Liver (tissue), 9 donors: ENCODE results near the gene CORO2B. TPM values are rescaled to one million over a fixed set of nuclear protein-coding genes. Genes with fewer than 3 reads are reported as not detected.

Source experiments
- DNase-seq: peaks from one replicate; pipeline ENCODE4 v3.0.0-alpha.2; 2017; ENCODE audit warnings: low spot score
- H3K27ac ChIP-seq, 2 donors: one replicate each; pipeline ENCODE4 v1.7.0; 2013; ENCODE audit warnings: inconsistent platforms in 2 of 2, low read length in 2 of 2, control low read depth in 1 of 2, low read depth in 1 of 2, mild to moderate bottlenecking in 1 of 2
- H3K27me3 ChIP-seq, 4 donors: one replicate each; pipeline versions ENCODE4 v1.6.1 to v1.7.0; 2013; ENCODE audit warnings: low read length in 3 of 4, inconsistent platforms in 1 of 4, mild to moderate bottlenecking in 1 of 4, moderate library complexity in 1 of 4; ENCODE audit not compliant: control insufficient read depth in 4 of 4, insufficient read depth in 4 of 4
- H3K36me3 ChIP-seq, 4 donors: one replicate each; pipeline versions ENCODE4 v1.6.1 to v1.7.0; 2013; ENCODE audit warnings: low read length in 3 of 4, mild to moderate bottlenecking in 3 of 4, low read depth in 1 of 4, moderate library complexity in 1 of 4; ENCODE audit not compliant: control insufficient read depth in 4 of 4, insufficient read depth in 3 of 4
- H3K4me1 ChIP-seq, 4 donors: one replicate each; pipeline versions ENCODE4 v1.6.1 to v1.7.0; 2013; ENCODE audit warnings: low read length in 3 of 4, mild to moderate bottlenecking in 3 of 4, moderate library complexity in 1 of 4; ENCODE audit not compliant: control insufficient read depth in 4 of 4, insufficient read depth in 4 of 4
- H3K4me3 ChIP-seq, 3 donors: one replicate each; pipeline versions ENCODE4 v1.6.1 to v1.7.0; 2013; ENCODE audit warnings: low read length in 3 of 3, control low read depth in 1 of 3, low read depth in 1 of 3, mild to moderate bottlenecking in 1 of 3
- H3K9ac ChIP-seq, 2 donors: one replicate each; pipeline ENCODE4 v1.7.0; 2013; ENCODE audit warnings: low read length in 2 of 2, mild to moderate bottlenecking in 2 of 2, moderate library complexity in 2 of 2, control low read depth in 1 of 2, low read depth in 1 of 2
- H3K9me3 ChIP-seq, 4 donors: one replicate each; pipeline versions ENCODE4 v1.6.1 to v1.7.0; 2013; ENCODE audit warnings: low read length in 3 of 4; ENCODE audit not compliant: control insufficient read depth in 4 of 4
- EGR1 ChIP-seq, 2 donors: IDR thresholded peaks; 2 replicates each; pipeline ENCODE4 v1.6.1; 2016 to 2018; ENCODE audit warnings: antibody characterized with exemption in 2 of 2, low read depth in 2 of 2
- FOXA1 ChIP-seq: IDR thresholded peaks from 2 replicates; pipeline ENCODE4 v1.6.1; 2016; ENCODE audit warnings: antibody characterized with exemption
- FOXA2 ChIP-seq: IDR thresholded peaks from 2 replicates; pipeline ENCODE4 v1.6.1; 2016; ENCODE audit warnings: antibody characterized with exemption
- GABPA ChIP-seq, 2 donors: IDR thresholded peaks in 1 of 2; conservative IDR thresholded peaks in 1 of 2; 2 replicates each; pipeline ENCODE4 v1.6.1; 2016; ENCODE audit warnings: antibody characterized with exemption in 2 of 2, mild to moderate bottlenecking in 1 of 2, moderate library complexity in 1 of 2
- HNF4A ChIP-seq, 2 donors: conservative IDR thresholded peaks; 2 replicates each; pipeline ENCODE4 v1.6.1; 2016; ENCODE audit warnings: antibody characterized with exemption in 2 of 2, mild to moderate bottlenecking in 2 of 2
- HNF4G ChIP-seq: IDR thresholded peaks from 2 replicates; pipeline ENCODE4 v1.6.1; 2016; ENCODE audit warnings: antibody characterized with exemption
- JUND ChIP-seq, 2 donors: IDR thresholded peaks; 2 replicates each; pipeline ENCODE4 v1.6.1; 2016; ENCODE audit warnings: antibody characterized with exemption in 2 of 2
- NR2F2 ChIP-seq: IDR thresholded peaks from 2 replicates; pipeline ENCODE4 v1.6.1; 2016; ENCODE audit warnings: antibody characterized with exemption
- RAD21 ChIP-seq, 2 donors: IDR thresholded peaks; 2 replicates each; pipeline ENCODE4 v1.6.1; 2016; ENCODE audit warnings: antibody characterized with exemption in 2 of 2, mild to moderate bottlenecking in 2 of 2
- SP1 ChIP-seq: IDR thresholded peaks from 2 replicates; pipeline ENCODE4 v1.6.1; 2018; ENCODE audit warnings: antibody characterized with exemption, mild to moderate bottlenecking
- TAF1 ChIP-seq: conservative IDR thresholded peaks from 2 replicates; pipeline ENCODE4 v1.6.1; 2016; ENCODE audit warnings: antibody characterized with exemption, mild to moderate bottlenecking
- YY1 ChIP-seq: IDR thresholded peaks from 2 replicates; pipeline ENCODE4 v1.6.1; 2016; ENCODE audit warnings: antibody characterized with exemption, mild to moderate bottlenecking
- WGBS: extraction: QIAGEN DNeasy Blood & Tissue Kit; methylation state at CpG from one replicate; pipeline ENCODE4 v1.1.7; 2013; 5-methylcytosine and 5-hydroxymethylcytosine counted together
- polyA plus RNA-seq, 2 donors: library from polyadenylated mRNA; stranded (reverse) in 1 of 2; unstranded in 1 of 2; fragments of 200-250 nt in 1 of 2; fragments of >200 nt in 1 of 2; fragmentation: Nextera tagmentation in 1 of 2; extraction: Ambion mirVana in 1 of 2; gene quantifications; one replicate each; pipeline versions ENCODE4 v1.2.1 to v1.2.3, GENCODE V29; 2013 to 2015
- total RNA-seq, 2 donors: library from RNA; depleted of rRNA; stranded (reverse); fragments of >200 nt; gene quantifications; one replicate each; pipeline ENCODE4 v1.2.3, GENCODE V29; 2014
- TF ChIP-seq, protein P1 (sequence below): IDR thresholded peaks from 2 replicates; pipeline ENCODE4 v1.6.1; 2016; ENCODE audit warnings: antibody characterized with exemption, mild to moderate bottlenecking
- TF ChIP-seq, protein P2 (sequence below): IDR thresholded peaks from 2 replicates; pipeline ENCODE4 v1.6.1; 2016; ENCODE audit warnings: antibody characterized with exemption
- TF ChIP-seq, protein P3 (sequence below): fragments of 150-350 bp; IDR thresholded peaks from 2 replicates; pipeline ENCODE4 v1.5.1; 2017; ENCODE audit warnings: improper control_type of control experiment, low read depth, low read length; ENCODE audit not compliant: missing input control
- TF ChIP-seq, protein P4 (sequence below): IDR thresholded peaks from 2 replicates; pipeline ENCODE4 v1.6.1; 2016; ENCODE audit warnings: antibody characterized with exemption
- TF ChIP-seq, protein P5 (sequence below): IDR thresholded peaks from 2 replicates; pipeline ENCODE4 v1.6.1; 2016; ENCODE audit warnings: antibody characterized with exemption
- donor health status: healthy.
- donor health status: healthy.
- donor health status: healthy.
- donor health status: healthy.
- donor health status: healthy.

Gene CORO2B
- total and polyA plus RNA-seq, 4 donors, result 0.15 to 0.65 (median 0.52) TPM

DNA sequence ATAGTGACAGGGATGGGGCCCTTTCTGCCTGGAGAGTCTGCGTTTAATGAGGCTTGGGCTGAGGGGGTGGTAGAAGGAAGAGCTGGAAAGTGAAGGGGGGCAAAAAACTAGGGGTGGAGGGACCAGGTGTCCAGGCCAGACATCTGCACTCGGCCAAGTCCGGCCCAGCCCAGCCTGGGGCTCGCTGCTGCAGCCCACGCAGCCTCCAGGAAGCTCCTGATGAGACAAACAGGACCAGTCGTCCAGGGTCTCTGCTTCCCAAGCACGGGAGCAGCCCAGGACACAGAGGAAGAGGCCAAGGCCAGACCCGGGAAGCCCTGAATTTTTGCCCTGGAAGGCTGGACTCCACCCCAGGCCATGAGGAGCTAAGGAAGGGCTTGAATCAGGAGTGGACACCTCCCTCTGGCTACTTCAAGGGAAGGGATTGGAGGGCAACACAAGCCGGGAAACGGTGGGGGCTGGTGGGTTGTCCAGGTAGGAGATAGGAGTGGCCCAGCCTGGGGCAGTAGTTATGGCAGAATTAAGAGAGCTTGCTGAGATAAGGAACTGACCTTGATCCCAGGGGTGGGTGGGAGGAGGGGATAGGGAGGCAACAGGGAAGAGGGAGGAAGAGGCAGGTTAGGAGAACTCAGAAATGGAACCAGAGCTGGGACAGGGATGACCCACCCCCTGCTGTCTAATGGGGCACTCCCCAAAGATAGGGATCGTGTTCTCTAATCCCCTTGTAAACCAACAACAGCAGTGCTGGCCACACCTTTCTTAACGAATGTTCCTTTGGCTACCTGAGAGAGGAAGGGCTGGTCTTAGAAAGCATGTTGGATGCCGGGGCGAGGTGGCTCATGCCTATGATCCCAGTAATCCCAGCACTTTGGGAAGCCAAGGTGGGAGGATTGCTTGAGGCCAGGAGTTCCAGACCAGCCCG, 152.4 kb downstream of the CORO2B start:
- Histone ChIP-seq H3K9ac (no peak overlapping the region), H3K36me3 (no peaks in the 10 kb centered on the region), H3K4me3 (no peak overlapping the region), H3K4me1 (no peaks in the 10 kb centered on the region), H3K27ac (no peak overlapping the region), H3K27me3 (no peaks in the 10 kb centered on the region), H3K9me3 (no peaks in the 10 kb centered on the region)
- DNase-seq, result no peak
- TF ChIP-seq RAD21 (IDR thresholded peaks at IDR 0.05) (no peak), EGR1 (IDR thresholded peaks at IDR 0.05; ENCODE audit: low read depth in 2 of 2) (no peak), TAF1 (no peak), HNF4A (conservative IDR thresholded peaks at IDR 0.05) (no peak), HNF4G (no peak), JUND (IDR thresholded peaks at IDR 0.05) (no peak), FOXA1 (no peak), YY1 (no peak)
- TF ChIP-seq, protein P1, sequence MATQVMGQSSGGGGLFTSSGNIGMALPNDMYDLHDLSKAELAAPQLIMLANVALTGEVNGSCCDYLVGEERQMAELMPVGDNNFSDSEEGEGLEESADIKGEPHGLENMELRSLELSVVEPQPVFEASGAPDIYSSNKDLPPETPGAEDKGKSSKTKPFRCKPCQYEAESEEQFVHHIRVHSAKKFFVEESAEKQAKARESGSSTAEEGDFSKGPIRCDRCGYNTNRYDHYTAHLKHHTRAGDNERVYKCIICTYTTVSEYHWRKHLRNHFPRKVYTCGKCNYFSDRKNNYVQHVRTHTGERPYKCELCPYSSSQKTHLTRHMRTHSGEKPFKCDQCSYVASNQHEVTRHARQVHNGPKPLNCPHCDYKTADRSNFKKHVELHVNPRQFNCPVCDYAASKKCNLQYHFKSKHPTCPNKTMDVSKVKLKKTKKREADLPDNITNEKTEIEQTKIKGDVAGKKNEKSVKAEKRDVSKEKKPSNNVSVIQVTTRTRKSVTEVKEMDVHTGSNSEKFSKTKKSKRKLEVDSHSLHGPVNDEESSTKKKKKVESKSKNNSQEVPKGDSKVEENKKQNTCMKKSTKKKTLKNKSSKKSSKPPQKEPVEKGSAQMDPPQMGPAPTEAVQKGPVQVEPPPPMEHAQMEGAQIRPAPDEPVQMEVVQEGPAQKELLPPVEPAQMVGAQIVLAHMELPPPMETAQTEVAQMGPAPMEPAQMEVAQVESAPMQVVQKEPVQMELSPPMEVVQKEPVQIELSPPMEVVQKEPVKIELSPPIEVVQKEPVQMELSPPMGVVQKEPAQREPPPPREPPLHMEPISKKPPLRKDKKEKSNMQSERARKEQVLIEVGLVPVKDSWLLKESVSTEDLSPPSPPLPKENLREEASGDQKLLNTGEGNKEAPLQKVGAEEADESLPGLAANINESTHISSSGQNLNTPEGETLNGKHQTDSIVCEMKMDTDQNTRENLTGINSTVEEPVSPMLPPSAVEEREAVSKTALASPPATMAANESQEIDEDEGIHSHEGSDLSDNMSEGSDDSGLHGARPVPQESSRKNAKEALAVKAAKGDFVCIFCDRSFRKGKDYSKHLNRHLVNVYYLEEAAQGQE, result no peak
- WGBS, result 65% methylated on average over 15 of the region's 15 CpGs

DNA sequence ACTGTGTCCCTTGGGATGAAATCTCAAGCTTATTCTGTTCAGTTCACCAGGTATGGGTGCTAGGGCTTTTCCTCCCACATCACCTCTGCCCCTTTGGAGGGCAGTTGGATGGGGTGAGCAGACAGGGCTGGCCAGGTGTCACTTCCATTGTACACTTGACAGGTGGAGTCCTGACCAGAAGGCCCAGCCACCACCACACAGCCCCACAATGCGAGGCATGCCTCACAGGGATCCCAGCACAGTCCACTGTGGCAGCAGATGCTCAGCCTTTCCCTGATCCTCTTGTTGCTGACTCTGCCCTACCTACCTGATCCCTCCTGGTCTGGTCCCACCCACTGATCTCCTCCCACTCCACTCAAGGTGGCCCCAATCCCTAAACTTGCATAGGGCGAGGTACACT, 153.7 kb downstream of the CORO2B start:
- Histone ChIP-seq H3K9me3 (no peaks in the 10 kb centered on the region), H3K4me1 (no peaks in the 10 kb centered on the region), H3K27me3 (no peaks in the 10 kb centered on the region), H3K4me3 (no peak overlapping the region), H3K27ac (no peak overlapping the region), H3K9ac (no peak overlapping the region), H3K36me3 (no peaks in the 10 kb centered on the region)
- WGBS, result 97% methylated on average over 2 of the region's 2 CpGs
- TF ChIP-seq TAF1 (no peak), EGR1 (IDR thresholded peaks at IDR 0.05; ENCODE audit: low read depth in 2 of 2) (no peak), RAD21 (IDR thresholded peaks at IDR 0.05) (no peak), HNF4A (conservative IDR thresholded peaks at IDR 0.05) (no peak), HNF4G (no peak), GABPA (IDR thresholded peaks at IDR 0.05 in 1 of 2, conservative IDR thresholded peaks at IDR 0.05 in 1 of 2) (no peak), NR2F2 (no peak), FOXA2 (no peak), JUND (IDR thresholded peaks at IDR 0.05) (no peak), SP1 (no peak), FOXA1 (no peak)
- TF ChIP-seq, protein P2, sequence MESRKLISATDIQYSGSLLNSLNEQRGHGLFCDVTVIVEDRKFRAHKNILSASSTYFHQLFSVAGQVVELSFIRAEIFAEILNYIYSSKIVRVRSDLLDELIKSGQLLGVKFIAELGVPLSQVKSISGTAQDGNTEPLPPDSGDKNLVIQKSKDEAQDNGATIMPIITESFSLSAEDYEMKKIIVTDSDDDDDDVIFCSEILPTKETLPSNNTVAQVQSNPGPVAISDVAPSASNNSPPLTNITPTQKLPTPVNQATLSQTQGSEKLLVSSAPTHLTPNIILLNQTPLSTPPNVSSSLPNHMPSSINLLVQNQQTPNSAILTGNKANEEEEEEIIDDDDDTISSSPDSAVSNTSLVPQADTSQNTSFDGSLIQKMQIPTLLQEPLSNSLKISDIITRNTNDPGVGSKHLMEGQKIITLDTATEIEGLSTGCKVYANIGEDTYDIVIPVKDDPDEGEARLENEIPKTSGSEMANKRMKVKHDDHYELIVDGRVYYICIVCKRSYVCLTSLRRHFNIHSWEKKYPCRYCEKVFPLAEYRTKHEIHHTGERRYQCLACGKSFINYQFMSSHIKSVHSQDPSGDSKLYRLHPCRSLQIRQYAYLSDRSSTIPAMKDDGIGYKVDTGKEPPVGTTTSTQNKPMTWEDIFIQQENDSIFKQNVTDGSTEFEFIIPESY, result no peak
- TF ChIP-seq, protein P1, result no peak
- TF ChIP-seq, protein P3, sequence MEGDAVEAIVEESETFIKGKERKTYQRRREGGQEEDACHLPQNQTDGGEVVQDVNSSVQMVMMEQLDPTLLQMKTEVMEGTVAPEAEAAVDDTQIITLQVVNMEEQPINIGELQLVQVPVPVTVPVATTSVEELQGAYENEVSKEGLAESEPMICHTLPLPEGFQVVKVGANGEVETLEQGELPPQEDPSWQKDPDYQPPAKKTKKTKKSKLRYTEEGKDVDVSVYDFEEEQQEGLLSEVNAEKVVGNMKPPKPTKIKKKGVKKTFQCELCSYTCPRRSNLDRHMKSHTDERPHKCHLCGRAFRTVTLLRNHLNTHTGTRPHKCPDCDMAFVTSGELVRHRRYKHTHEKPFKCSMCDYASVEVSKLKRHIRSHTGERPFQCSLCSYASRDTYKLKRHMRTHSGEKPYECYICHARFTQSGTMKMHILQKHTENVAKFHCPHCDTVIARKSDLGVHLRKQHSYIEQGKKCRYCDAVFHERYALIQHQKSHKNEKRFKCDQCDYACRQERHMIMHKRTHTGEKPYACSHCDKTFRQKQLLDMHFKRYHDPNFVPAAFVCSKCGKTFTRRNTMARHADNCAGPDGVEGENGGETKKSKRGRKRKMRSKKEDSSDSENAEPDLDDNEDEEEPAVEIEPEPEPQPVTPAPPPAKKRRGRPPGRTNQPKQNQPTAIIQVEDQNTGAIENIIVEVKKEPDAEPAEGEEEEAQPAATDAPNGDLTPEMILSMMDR, result no peak
- TF ChIP-seq, protein P4, sequence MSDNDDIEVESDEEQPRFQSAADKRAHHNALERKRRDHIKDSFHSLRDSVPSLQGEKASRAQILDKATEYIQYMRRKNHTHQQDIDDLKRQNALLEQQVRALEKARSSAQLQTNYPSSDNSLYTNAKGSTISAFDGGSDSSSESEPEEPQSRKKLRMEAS, result no peak
- TF ChIP-seq, protein P5, sequence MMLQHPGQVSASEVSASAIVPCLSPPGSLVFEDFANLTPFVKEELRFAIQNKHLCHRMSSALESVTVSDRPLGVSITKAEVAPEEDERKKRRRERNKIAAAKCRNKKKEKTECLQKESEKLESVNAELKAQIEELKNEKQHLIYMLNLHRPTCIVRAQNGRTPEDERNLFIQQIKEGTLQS, result no peak
- no peak for DNase-seq
